Measurements from ENCODE around the gene CR2.
"Not testable (repeated sequence)": the region's sequence is repeated elsewhere in the genome, so short reads cannot be mapped to it uniquely, and the experiment has no call there.

Gene CR2

GRCh38 chr1:207454046-207454964, at the start of gene CR2:
CR2 (plus strand) TSS chr1:207454328; CDS start chr1:207454419, 91 bp downstream.
- DNase-seq, result peak; percentile 45

GRCh38 chr1:207404849-207405525, 49.1 kb upstream of the CR2 start:
- peak; percentile 87 for DNase-seq

- no peak for DNase-seq
These were observed 48.3 kb upstream of the CR2 start for GRCh38 chr1:207405814-207406213.

GRCh38 chr1:207407655-207408260, 46.4 kb upstream of the CR2 start:
- no peak for DNase-seq

- no peak for DNase-seq
These were observed 41.3 kb upstream of the CR2 start for GRCh38 chr1:207412845-207413244.

- DNase-seq, result no peak
These were observed 39.5 kb upstream of the CR2 start for GRCh38 chr1:207414606-207415108.

GRCh38 chr1:207417076-207417475, 37.1 kb upstream of the CR2 start:
- DNase-seq, result no peak

GRCh38 chr1:207418351-207418750, 35.8 kb upstream of the CR2 start:
- no peak for DNase-seq

GRCh38 chr1:207420109-207420508, 34.0 kb upstream of the CR2 start:
- DNase-seq, result no peak

GRCh38 chr1:207421078-207421477, 33.0 kb upstream of the CR2 start:
- no peak for DNase-seq

GRCh38 chr1:207423560-207424292, 30.4 kb upstream of the CR2 start:
- no peak for DNase-seq

- DNase-seq, result no peak
These were observed 29.5 kb upstream of the CR2 start for GRCh38 chr1:207424570-207425131.

GRCh38 chr1:207427832-207428585, 26.1 kb upstream of the CR2 start:
- DNase-seq, result no peak

- DNase-seq, result no peak
These were observed 25.3 kb upstream of the CR2 start for GRCh38 chr1:207428783-207429182.

- no peak for DNase-seq
These were observed 24.2 kb upstream of the CR2 start for GRCh38 chr1:207429963-207430362.

GRCh38 chr1:207430602-207431001, 23.5 kb upstream of the CR2 start:
- DNase-seq, result no peak

GRCh38 chr1:207431508-207431907, 22.6 kb upstream of the CR2 start:
- no peak for DNase-seq

- no peak for DNase-seq
These were observed 20.7 kb upstream of the CR2 start for GRCh38 chr1:207433435-207433834.

GRCh38 chr1:207436746-207437145, 17.4 kb upstream of the CR2 start:
- DNase-seq, result not testable (repeated sequence)

- no peak for DNase-seq
These were observed 13.5 kb upstream of the CR2 start for GRCh38 chr1:207440626-207441025.

- DNase-seq, result no peak
These were observed 9.5 kb upstream of the CR2 start for GRCh38 chr1:207444514-207445217.

Measured in NCI-H510A treated with DMSO at 0.1 percent for 48 hours (cell line).